ENCODE measurements around the gene DTX4.

- TF ChIP-seq, protein P1, sequence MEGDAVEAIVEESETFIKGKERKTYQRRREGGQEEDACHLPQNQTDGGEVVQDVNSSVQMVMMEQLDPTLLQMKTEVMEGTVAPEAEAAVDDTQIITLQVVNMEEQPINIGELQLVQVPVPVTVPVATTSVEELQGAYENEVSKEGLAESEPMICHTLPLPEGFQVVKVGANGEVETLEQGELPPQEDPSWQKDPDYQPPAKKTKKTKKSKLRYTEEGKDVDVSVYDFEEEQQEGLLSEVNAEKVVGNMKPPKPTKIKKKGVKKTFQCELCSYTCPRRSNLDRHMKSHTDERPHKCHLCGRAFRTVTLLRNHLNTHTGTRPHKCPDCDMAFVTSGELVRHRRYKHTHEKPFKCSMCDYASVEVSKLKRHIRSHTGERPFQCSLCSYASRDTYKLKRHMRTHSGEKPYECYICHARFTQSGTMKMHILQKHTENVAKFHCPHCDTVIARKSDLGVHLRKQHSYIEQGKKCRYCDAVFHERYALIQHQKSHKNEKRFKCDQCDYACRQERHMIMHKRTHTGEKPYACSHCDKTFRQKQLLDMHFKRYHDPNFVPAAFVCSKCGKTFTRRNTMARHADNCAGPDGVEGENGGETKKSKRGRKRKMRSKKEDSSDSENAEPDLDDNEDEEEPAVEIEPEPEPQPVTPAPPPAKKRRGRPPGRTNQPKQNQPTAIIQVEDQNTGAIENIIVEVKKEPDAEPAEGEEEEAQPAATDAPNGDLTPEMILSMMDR (conservative IDR thresholded peaks at IDR 0.05; ENCODE audit: low read depth, low read length) = peak; percentile 58
- TF ChIP-seq EZH2 (IDR thresholded peaks at IDR 0.05; ENCODE audit: low read length, unreplicated experiment) = no peak
Observed at GRCh38 chr11:59144579-59145345, 27.2 kb upstream of the DTX4 start.
